ENCODE data around the gene PRKACA.

PRKACA gene

DNA sequence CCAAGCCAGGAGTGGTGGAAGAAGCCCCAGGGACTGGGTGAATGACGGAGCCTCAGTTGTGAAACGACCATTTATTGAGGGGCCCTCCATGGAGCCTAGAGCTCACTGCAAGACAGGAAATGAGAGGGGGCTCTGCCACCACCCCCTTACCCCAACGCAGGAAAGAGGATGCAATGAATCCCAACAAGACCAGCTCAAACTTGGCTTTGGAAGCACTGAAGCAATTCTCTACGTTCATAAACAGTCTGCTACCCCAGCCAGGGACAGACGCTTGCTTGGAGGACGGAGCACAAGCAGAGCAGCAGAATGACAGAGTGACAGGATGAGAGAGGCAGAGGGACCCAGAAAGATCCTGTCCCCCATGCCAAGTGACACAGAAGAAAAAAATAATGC lies 1.0 kb downstream of the PRKACA start:
- no peak for DNase-seq

DNA sequence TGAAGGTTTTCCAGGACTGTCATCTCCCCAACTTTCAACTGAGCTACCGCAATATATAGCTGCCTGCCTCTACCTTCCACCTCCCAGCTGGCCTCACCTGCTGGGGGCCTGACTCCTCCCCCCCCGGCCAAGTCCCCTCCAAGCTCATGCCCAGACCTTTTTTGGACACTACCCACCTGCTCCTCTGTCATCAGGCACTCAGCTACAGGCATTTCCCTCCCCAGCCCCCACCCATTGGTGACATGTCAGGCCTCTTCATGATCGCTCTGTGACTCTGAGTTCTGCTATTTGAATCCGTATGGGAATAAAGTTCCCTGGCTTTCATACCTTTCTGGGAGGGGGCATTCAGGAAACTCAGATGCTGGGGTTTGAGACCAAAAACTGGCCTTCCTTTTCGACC lies 1.8 kb downstream of the PRKACA start:
- no peak for DNase-seq

DNA sequence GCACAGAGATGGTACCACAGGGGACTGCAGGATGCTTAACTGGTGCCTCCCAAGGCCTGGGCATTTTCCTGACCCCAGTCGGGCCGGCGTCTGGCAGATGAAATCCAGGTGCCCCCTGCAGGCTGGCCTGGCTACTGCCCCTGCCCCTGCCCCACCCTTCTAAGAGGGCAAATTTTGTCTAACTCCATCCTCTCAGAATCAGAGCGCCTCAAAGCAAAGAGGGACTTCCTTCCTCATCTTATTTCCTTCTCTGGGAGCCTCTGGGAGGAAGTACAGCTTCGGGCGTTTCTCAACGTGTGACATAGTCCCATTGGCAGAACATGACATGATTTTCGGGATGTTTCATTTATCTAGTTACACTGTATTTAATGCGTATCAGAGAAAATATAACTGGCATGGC lies 2.7 kb downstream of the PRKACA start:
- DNase-seq, result peak; percentile 62 to 68

DNA sequence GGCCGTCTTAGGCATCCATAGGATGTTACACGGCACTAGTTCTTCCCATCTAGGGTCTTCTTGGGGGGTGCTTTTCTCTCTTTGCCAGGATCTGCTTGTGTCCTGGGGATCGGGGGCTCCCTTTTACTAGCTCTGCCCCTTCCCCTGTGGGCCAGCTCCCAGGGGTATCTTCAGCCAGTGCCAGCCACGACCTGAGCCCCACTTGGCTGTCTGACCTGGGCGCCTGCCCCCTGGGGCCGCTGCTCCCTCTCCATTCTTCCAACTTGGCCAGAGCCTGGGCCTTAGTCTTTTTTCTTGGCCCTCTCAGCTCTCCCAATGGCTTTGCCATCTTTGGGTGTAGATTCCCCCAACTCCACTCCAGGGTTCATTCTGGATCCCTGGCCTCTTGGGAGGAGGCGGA lies 3.1 kb downstream of the PRKACA start:
- DNase-seq, result no peak

DNA sequence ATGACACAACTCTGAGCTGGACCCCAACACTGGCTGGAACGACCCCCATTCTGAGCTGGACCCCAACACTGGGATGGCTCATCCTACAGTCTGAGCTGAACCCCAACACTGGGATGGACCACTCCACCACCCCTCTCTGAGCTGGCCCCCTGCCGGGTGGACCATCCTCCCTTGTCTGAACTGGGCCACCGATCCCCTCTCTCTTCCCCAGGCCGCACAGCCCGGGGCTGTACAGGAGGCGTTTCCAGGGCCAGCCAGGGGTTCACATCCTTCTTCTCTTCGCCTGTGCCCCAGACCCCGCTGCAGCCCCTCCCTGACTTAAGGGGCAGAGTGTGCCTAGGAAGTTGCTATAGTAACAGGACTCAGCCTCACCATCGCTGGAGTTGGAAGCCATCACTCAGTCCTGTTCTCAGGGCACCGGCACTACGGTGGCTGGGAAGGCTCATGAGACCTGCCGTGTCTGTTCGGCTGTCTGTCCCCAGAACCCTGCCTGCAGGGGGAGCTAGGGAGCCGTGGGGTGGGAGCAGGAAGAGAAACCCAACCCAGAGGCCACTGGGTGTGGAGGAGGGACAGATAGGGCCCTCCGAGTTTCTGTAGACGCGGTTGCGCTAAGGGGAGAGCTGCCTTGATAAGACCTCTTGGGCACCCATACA lies 3.7 kb downstream of the PRKACA start:
- DNase-seq, result peak; percentile 62 to 68

DNA sequence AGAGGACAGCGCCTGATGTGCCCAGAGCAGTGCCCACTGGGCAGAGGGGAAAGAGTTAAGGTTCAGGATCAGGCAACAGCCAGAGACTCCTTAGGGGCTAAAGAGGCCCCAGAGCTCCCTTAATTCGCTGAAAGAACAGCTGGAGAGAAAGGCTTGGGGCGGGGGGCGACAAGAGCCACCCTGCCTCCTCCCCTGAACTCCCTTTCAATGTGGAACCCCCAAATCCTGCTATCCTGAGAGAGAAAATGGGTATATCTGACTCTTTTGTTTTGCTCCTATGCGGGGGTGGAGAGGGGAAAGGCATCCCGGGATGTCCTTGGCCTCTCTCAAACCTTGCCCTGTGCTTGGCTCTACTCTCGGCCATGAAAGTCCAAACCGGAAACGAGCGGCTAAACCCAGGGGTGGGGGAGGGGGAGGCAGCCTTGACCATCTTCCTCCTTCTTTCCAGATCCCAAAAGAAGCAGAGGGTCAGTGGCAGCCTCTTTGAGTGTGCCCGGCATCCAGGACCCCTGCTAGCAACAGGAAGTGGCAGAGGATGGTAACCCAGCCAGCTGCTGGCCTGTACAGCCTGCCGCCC lies 4.7 kb downstream of the PRKACA start:
- no peak for DNase-seq

DNA sequence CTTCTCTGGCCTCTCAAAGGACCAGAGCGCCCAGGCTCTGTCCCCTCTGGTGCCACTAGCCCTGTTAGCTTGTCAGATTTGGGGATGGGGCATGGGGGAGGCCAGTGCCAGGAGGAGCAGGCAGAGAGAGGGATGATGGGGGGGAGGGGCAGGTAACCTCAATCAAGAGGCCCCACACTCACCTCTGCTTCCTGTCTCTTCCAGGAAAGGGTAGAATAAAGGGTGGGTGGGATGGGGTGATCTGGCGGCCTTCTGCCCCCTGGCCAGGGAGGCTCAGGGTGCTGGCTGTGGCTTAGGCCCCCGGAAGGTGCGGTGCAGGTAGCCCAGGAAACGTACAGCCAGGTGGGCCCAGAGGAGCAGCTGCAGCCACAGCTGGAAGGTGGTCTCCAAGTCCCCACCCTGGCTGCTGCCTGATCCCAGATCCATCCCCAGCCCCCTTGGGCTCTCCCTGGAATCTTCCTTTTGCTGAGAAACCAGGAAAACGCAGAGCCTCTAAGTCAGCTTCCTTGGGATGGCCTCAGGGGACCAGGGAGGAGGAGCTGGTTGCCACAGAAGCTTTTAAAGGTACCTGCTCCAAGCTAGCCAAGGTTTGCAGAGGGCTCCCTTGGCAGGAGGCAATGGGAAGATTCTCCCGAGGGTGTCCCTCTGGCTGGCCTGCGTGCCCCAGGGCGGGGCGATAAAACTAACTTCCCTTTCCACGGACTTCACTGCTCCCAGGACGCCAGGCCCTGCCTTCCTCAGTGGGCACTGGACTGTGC lies 5.3 kb downstream of the PRKACA start:
- DNase-seq, result no peak

DNA sequence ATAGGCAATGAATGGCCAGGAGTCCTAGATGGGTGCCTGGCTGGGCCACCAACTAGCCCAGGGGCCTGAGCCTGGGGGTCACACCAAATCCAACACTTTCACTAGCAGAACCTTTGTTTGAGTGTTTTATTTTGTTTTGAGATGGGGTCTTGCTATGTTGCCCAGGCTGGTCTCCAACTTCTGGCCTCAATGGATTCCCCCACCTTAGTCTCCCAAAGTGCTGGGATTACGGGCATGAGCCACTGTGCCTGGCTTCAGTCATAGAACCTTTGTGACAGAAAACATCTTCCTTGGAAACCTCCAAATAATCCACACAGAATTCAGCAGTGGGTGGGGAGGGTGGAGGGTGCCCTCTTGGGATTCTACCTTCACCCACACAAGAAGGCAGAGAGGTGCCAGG lies 6.1 kb downstream of the PRKACA start:
- no peak for DNase-seq

DNA sequence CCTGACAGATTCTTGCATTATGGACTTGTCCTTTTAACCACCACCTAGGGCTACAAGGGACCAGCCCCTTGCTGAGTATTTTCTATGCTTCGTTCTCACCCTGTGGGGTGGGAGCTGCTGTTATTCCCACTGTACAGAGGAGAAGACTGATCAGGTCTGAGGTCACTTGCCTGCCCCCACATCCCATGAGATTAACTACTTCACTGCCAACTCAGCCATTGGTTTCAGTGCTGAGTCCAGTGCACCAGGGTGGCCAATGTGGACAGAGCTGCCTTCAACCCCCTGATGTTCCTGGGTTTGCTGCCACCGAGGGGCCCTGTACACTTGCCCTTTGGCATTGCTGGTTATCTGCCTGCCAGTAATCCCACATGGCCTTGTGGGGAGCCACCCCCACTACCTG lies 6.9 kb downstream of the PRKACA start:
- no peak for DNase-seq

DNA sequence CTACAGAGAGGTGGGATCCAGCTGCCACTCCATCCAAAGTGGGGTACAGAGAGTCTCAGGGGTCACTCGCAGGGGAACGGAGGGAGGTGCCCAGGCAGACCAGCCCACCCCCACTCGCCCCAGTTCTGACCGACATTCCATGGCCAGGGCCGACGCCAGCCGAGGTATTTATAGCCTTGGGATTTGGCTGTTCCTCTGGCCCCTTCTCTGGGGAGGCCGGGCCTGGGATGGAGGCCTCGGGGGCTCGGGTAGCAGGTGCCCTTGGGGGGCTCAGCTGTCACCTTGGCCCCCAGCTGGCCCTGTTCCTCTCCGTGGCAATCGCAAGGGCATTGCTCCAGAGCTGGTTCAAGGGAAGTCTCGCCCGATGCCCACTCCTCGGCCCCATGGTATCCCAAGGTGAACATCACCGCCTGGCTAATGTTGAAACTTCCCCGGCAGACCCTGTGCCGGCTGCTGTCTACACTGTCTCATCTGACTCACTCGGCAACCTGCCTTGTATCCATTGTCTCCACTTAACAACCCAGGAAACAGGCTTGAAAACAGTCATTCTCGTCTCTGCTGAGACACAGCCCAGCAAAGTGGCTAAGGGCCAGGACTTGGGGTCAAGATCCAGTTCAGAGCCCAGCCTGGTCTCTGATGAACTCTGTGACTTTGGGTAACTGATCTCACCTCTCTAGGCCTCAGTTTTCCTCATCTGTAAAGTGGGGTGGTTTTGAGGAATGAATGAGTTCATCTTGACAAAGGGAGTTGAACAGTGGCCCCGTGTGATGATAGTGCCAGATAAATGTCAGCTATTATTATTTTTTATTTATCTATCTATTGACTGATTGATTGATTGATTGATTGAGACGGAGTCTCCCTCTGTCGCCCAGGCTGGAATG lies 9.7 kb downstream of the PRKACA start:
- no peak for DNase-seq

DNA sequence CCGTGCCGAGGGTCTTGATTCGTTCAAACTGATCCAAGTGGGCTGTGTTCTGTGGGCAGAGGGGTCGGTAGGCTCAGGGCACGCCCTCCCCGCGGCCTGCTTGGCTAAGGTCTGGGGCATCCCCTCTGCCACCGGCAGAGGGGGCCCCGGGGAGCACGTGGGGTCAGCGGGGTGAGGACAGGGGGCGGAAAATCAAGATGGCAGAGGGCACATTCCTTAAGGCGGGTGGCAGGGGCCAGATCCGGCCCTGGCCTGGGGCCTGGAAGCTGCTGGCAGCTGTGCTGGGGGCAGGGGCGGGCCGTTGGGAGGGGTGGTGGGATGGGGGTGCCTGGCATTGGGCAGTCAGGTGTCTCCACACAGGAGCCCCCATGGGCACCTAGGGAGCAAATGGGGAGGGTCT lies 10.7 kb downstream of the PRKACA start:
- no peak for DNase-seq

DNA sequence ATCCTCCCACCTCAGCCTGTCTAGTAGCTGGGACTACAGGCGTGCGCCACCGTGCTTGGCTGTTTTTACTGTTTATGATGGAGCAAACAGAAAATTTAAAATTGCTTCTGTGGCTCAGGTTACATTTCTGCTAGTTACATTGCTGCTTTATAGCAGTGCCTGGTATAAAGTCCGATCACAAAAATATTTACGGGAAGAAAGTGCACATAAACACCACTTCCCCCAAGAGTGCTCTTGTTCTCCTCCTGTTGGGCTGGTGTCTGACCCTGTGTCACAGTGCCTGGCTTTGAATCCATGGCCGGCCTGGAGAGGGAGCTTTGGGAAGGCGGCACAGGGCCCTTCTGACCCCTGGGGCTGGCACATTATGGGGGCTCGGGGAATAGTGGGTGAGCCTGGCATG lies 11.9 kb downstream of the PRKACA start:
- no peak for DNase-seq

DNA sequence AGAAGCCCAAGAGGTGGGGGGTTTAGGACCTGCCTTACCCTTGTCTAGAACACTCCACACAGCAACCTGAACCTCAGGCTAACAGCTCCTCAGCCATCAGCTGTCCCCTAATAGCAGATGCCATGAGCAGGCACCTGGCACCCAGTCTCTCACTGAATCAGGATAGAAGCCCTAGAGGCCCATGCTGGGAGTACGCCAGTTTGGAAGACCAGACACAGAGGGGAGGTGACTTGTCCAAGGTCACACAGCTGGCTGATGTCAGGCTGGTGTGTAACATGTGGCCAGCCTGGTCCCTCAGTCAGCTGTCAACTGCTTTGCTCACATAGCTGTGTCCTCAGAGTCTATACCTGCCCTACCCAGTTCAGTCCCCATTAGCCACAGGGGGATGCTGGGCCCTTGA lies 14.3 kb downstream of the PRKACA start:
- no peak for DNase-seq

DNA sequence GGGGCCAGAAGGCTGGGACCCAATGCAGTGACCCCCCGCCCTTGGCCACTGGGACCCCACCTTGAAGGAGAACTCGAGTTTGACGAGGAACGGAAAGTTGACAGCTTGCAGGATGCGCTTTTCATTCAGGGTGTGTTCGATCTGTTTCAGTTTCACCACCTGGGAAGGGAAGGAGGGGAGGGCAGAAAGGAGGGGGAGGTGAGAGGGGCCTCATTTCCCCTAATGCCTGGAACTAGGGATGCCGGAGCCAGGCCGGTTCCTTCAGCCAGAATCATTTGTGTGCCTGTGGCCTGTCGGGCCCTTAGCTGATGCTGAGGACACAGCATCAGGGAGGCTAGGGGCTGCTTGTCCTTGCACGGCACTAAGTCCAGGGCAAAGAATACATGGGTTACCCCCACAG lies 14.8 kb downstream of the PRKACA start:
- DNase-seq, result no peak

DNA sequence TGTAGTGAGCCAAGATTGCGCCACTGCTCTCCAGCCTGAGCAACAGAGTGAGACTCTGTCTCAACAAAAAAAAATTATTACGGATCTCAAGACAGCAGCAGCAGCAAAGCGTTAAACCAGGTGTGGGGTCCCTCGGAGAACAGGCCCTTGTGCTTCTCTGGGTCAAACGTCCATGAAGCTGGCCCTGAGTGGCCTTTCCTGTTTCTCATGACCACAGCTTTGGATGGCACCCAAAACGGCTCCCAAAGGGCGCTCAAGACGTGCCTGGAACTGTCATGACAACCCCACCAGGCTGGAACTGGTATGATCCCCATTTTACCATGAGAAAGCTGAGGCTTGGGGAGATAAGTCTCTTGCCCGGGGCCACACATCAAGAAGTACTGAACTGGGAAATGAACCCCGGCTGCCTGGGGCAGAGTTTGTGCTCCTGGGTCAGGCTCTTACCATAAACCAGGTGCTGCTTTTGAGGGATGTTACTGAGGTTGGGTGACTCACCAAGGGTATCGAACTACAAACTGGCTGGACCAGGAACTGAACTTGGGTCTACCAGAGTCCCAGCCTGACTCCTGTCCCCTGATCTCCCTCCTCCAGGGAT lies 15.4 kb downstream of the PRKACA start:
- no peak for DNase-seq

DNA sequence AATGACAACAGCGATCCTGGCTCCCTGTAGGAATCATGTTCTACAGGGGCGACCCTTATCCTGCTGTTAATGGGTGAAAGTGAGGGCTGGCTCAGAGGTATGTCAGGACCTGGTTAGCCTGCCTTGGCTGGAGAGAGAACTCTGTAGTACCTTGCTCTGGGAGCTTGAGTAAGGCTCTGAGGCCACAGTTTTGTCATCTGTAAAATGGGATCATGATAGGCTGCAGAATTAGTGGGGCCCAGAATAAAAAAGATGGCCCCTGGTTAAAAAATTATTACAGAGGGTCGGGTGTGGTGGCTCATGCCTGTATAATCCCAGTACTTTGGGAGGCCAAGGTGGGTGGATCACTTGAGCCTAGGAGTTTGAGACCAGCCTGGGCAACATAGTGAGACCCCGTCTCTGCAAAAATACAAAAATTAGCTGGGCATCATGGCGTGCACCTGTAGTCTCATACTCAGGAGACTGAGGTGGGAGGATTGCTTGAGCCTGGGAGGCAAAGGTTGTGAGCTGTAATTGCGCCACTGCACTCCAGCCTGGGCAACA lies 16.5 kb downstream of the PRKACA start:
- no peak for DNase-seq

DNA sequence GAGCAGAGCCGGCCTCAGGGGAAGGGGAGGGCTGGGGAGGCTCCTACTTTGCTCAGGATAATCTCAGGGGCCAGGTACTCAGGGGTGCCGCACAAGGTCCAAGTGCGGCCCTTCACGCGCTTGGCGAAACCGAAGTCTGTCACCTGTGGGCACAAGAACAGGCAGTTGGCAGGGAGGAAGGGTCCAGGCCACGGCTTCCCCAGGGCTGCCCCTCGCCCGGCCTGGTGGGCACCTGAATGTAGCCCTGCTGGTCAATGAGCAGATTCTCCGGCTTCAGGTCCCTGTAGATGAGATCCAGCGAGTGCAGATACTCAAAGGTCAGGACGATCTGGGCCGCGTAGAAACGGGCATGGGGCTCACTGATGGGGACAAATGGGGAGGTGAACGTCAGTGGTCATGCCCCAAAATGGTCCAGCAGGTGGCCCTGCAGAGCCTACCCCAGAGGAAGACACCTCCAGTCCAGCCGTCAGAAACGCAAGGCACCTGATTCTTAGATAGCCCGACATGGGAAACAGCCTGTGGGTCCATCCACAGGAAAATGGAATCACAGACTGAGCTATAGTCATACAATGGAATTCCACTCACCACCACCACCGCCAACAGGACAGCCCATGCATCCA lies 19.9 kb downstream of the PRKACA start:
- DNase-seq, result no peak

DNA sequence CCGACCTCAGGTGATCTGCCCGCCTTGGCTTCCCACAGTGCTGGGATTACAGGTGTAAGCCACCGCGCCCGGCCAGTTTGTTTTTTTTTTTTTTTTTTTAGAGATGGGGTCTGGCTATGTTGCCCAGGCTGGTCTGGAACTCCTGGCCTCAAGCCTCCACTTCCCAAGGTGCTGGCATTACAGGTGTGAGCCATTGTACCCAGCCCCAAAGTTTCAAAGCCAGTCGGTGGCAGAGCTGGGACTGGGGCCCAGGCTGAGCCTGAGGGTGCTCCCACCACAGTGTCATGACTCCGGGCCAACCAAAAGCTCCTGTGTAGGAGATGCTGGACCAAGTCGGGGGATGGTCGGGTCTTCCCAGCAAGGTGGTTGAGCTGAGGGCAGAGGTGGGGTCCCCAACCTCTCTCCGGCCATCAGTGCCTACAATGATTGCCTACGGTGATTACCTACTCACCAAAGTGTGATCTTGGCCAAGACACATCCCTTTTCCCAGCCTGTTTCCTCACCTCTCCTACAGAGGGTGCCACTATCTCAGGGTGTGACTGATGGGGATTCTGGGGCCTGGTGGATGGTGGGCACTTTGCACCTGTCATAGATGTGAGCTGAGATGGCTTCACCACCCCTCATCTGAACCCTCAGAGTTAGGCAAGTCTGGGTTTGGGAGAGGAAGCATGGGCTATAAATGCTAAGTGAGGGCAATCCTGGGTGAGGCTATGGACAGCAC lies 21.1 kb downstream of the PRKACA start:
- no peak for DNase-seq

DNA sequence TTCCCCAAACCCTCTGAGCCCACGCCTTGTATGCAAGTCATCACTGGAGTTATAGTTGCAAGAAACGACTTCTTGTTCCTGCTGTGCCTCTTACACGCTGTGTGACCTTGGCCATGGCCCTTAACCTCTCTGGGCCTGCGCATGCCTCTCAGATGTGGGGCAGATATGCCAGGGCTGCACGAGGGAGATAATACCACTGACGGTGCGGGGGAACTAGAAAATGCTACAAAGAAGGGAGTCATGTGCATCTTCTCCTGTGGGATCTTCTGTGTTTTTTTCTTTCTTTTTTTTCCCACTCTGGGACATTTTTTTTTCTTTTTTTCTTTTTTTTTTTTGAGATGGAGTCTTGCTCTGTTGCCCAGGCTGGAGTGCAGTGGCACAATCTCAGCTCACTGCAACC lies 22.7 kb downstream of the PRKACA start:
- DNase-seq, result no peak

DNA sequence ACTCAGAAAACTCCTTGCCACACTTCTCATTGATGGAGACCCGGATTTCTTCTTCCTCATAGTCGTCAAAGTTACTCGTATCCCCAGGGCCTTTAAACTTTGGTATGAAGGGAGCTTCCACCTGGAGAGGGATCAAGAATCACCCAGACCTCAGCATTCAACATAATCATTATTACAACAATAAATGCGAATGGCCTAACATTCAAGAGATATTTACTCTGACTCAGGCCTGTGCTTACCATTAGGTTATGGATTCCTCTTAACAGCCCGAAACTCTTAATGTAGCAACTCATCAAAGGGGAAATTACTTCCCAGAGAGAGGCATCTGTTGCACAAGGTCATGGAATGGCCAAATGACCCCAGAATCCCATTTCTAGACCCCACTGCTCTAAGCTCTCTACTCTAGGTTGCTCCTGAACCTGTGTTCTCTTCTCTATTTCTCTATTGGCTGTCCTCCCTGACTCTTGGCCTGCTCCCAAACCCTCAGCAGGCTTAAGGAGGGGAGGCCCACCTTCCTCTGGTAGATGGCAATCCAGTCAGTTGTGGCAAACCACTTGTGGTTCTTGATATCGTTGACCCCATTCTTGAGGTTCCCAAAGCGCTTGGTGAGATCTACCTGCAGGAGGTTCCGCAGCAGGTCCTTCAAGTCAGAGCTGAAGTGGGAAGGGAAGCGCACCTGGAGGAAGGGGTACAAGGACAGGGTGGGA lies 24.3 kb downstream of the PRKACA start:
- DNase-seq, result no peak

Data from stimulated activated CD4-positive, alpha-beta T cell treated with anti-CD3 and anti-CD28 coated beads, Interleukin-2, amount 100 ng/mL, for 24 hours (primary cell).